BLaER1 (cell line): ENCODE results near the gene ZNF22.
A peak's percentile ranks its signal among the peaks of the same experiment; 100 is the strongest.

Source experiments
- H3K27ac ChIP-seq: shearing (Covaris generic); formaldehyde crosslinking; 2 replicates; pipeline ENCODE4 v1.8.1; 2022
- H3K27me3 ChIP-seq: shearing (Covaris generic); formaldehyde crosslinking; 2 replicates; pipeline ENCODE4 v1.8.1; 2022
- H3K36me3 ChIP-seq: shearing (Covaris generic); formaldehyde crosslinking; 2 replicates; pipeline ENCODE4 v1.8.1; 2022
- H3K4me1 ChIP-seq: shearing (Covaris generic); formaldehyde crosslinking; 2 replicates; pipeline ENCODE4 v1.8.1; 2022
- H3K4me2 ChIP-seq: shearing (Covaris generic); formaldehyde crosslinking; 2 replicates; pipeline ENCODE4 v1.8.1; 2022
- H3K4me3 ChIP-seq: shearing (Covaris generic); formaldehyde crosslinking; 2 replicates; pipeline ENCODE4 v1.8.1; 2022
- H3K9ac ChIP-seq: shearing (Covaris generic); formaldehyde crosslinking; 2 replicates; pipeline ENCODE4 v1.8.1; 2022
- H3K9me3 ChIP-seq: shearing (Covaris generic); formaldehyde crosslinking; 2 replicates; pipeline ENCODE4 v1.8.1; 2022
- H4K20me1 ChIP-seq: shearing (Covaris generic); formaldehyde crosslinking; 2 replicates; pipeline ENCODE4 v1.8.1; 2022
- Cebpa-rat ChIP-seq: shearing (Covaris generic); IDR thresholded peaks from 2 replicates; pipeline ENCODE4 v1.8.1; 2022

ZNF22 gene

DNA sequence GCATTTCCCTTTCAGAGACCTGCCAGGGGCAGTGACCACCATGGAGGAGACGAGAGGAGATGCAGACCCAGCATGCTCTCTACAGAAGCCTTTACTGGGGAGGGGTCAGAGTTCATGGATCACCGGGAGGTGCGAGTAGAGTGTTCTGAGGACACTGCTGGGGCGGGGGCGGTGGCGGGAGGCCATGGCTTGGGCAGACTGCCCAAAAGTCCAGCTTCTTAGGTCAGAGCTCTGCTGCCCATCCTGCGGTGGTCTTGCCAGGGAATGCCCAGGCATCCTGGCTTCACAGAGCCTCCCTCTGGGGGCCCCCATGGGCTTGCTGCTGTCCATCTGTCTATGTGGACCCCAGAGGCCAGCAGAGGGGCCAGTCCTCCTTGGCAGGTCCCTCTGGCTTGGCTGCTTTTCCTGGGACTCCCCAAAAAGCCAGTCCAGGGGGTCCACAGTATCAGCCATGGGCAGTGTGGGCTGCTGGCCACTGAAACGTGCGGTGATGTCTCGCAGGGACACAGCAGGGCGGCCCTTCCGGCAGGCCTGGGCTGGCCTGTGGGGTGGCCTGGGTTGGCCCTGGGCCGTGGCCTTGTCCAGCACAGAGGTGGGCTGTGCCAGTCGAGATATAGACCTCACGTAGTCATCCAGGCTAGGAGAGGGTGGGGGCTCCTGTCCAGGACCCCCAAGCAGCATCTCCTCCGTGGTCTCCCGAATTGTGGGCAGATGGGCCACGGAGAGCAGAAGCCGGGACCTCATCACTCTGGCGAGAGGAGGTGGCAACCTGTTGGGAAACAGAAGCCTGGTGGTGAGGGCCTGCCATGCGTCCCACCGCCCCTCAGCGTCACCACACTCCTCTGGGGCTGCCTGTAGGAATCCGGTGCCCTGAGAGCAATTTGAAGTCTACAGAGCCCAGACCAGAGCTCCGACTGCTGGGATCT is 23.2 kb upstream of the ZNF22 start:
- Histone ChIP-seq H3K9me3 (no peaks in the 10 kb centered on the region), H3K4me2 (peak overlapping the region; percentile 100), H4K20me1 (peaks cover 23% of the 10 kb centered on the region)

DNA sequence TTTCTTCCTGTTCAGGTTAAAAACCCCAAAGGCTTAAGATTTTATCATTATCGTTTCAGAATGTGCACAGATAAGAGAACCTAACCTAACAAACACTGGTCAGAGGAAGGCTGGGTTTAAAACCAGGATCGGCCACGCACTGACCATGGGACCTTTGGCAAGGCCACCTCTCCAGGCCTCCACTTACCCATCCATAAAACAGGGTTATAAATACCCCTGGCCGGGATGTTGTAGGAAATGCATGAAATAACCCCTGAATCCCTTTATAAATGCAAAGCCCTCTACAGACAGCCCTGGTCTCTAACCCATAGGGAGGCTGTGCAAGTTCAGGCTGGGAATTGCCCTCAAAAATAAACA is 22.5 kb upstream of the ZNF22 start:
- Histone ChIP-seq H3K27ac (peak overlapping the region; percentile 86), H3K4me1 (peaks cover 97% of the 10 kb centered on the region), H4K20me1 (peaks cover 23% of the 10 kb centered on the region), H3K4me3 (peak overlapping the region; percentile 80), H3K36me3 (peaks cover 13% of the 10 kb centered on the region), H3K4me2 (peak overlapping the region; percentile 100), H3K9ac (peak overlapping the region; percentile 88), H3K27me3 (no peaks in the 10 kb centered on the region), H3K9me3 (no peaks in the 10 kb centered on the region)
- no peak for TF ChIP-seq Cebpa-rat

More for the DNA sequence above, 23.2 kb upstream of the ZNF22 start:
- Histone ChIP-seq H3K27me3 (no peaks in the 10 kb centered on the region), H3K27ac (peak overlapping the region; percentile 86), H3K9ac (peak overlapping the region; percentile 88), H3K36me3 (peaks cover 13% of the 10 kb centered on the region), H3K4me1 (peaks cover 97% of the 10 kb centered on the region), H3K4me3 (peak overlapping the region; percentile 80)
- TF ChIP-seq Cebpa-rat, result no peak

GRCh38 chr10:44978570-44979280 is 22.0 kb upstream of the ZNF22 start, which contains the start of gene DEPP1:
Gene DEPP1, minus strand, starts transcription at chr10:44978809. Its CDS starts 779 bp downstream, at chr10:44978030.
- Histone ChIP-seq H3K27me3 (no peaks in the 10 kb centered on the region), H3K36me3 (peaks cover 13% of the 10 kb centered on the region), H3K4me3 (peak within 1 kb of the TSS; percentile 80), H3K4me1 (peaks cover 97% of the 10 kb centered on the region), H3K9me3 (no peaks in the 10 kb centered on the region), H4K20me1 (peaks cover 23% of the 10 kb centered on the region), H3K27ac (peak within 1 kb of the TSS; percentile 86), H3K4me2 (peak within 1 kb of the TSS; percentile 100), H3K9ac (peak within 1 kb of the TSS; percentile 88)
- no peak for TF ChIP-seq Cebpa-rat

- Histone ChIP-seq H3K9ac (peak overlapping the region; percentile 88), H3K4me1 (peaks cover 97% of the 10 kb centered on the region), H3K4me3 (peak overlapping the region; percentile 80; the same call in 1 of the 2 replicates), H3K4me2 (peak overlapping the region; percentile 100), H3K9me3 (no peaks in the 10 kb centered on the region), H3K27me3 (no peaks in the 10 kb centered on the region), H4K20me1 (peaks cover 23% of the 10 kb centered on the region), H3K27ac (peak overlapping the region; percentile 86), H3K36me3 (peaks cover 13% of the 10 kb centered on the region)
- no peak for TF ChIP-seq Cebpa-rat
Measured at GRCh38 chr10:44979281-44980191, 21.2 kb upstream of the ZNF22 start.

DNA sequence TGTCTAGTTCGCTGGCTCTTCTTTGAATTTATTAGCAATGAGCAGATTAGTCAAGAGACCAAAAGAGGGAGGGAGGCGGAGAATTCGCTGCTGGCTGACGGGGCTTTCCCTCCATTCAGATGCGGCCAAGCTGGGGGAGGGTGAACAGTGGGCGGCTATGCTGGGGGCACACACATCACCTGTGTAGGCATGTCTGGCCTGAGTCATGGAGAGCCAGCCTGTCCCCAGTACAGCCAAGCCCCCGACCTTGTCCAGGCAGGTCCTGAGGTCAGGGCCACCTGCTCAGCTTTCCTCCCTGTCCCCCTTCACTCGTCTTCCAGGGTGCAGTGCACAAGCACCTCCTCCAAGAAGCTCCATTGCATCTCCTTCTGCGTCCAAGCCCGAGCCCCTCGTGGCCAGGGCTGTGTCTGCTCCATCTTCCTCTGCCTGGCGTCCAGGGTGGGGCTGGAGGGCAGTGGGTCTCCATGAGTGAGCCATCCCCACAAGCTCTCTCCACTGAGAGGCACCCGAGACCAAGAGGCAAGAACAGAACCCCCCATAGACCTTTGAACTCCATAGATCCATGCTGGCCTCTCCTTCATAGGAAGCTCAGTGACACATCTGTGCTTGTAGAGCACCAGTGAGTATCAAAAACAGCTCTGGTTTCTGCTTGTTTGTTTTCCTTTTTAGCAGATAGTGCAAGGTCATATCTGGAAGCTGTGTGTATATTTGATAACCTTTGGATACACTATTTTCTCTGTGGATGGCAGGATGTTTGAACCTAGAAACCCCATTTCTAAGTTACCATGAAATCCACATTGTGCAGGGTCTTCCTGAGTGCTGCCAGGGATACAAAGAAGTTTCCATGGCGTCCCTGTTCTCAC is 20.2 kb upstream of the ZNF22 start:
- peak overlapping the region; percentile 86 for H3K27ac ChIP-seq
- H3K36me3 ChIP-seq, result peaks cover 24% of the 10 kb centered on the region
- H3K9me3 ChIP-seq, result no peaks in the 10 kb centered on the region
- H3K27me3 ChIP-seq, result no peaks in the 10 kb centered on the region
- no peak for TF ChIP-seq Cebpa-rat
- H4K20me1 ChIP-seq, result peaks cover 23% of the 10 kb centered on the region
- peak overlapping the region; percentile 88; the same call in 1 of the 2 replicates for H3K9ac ChIP-seq
- no peak overlapping the region for H3K4me3 ChIP-seq
- H3K4me2 ChIP-seq, result peak overlapping the region; percentile 100
- peaks cover 91% of the 10 kb centered on the region for H3K4me1 ChIP-seq

GRCh38 chr10:44981172-44982113 is 19.3 kb upstream of the ZNF22 start:
- peaks cover 85% of the 10 kb centered on the region for H3K4me1 ChIP-seq
- no peak for TF ChIP-seq Cebpa-rat
- H3K27me3 ChIP-seq, result no peaks in the 10 kb centered on the region
- no peak overlapping the region for H3K4me3 ChIP-seq
- H3K9me3 ChIP-seq, result no peaks in the 10 kb centered on the region
- H4K20me1 ChIP-seq, result peaks cover 14% of the 10 kb centered on the region
- H3K36me3 ChIP-seq, result peaks cover 25% of the 10 kb centered on the region
- H3K27ac ChIP-seq, result peak overlapping the region; percentile 86
- H3K4me2 ChIP-seq, result peak overlapping the region; percentile 100
- H3K9ac ChIP-seq, result peak overlapping the region; percentile 66

- Histone ChIP-seq H3K4me2 (peak overlapping the region; percentile 100), H3K9me3 (no peaks in the 10 kb centered on the region), H3K27ac (peak overlapping the region; percentile 69), H4K20me1 (peaks cover 8% of the 10 kb centered on the region), H3K27me3 (no peaks in the 10 kb centered on the region), H3K4me3 (no peak overlapping the region; the same call in 1 of the 2 replicates), H3K9ac (peak overlapping the region; percentile 66), H3K36me3 (peaks cover 19% of the 10 kb centered on the region; the same call in 1 of the 2 replicates), H3K4me1 (peaks cover 85% of the 10 kb centered on the region)
- TF ChIP-seq Cebpa-rat, result no peak
Measured at GRCh38 chr10:44982114-44982460, 18.6 kb upstream of the ZNF22 start.
